ENCODE results near the gene CHMP4B.

Gene CHMP4B

DNA sequence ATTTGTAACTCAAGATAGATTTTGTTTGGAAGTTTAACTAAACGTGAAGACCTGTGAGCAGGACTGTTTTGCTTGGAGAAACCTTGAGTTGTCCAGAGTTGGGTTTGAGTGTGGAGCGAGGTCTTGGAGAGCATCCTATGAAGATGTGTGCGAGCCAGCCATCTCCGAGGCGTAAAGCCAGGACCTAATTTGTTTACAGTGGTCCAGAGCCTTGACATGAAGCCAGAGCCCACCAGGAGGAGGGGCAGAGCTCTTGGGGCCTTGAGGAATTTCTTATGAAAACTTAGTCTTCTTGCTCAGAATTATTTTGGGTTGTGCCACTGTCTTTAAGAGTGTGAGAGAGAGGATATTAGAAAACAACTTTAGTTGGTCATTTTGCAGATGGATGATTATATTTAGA is 6.3 kb downstream of the CHMP4B start:
- no peak for DNase-seq (ENCODE audit: low read depth in 1 of 2, low spot score in 1 of 2)

DNA sequence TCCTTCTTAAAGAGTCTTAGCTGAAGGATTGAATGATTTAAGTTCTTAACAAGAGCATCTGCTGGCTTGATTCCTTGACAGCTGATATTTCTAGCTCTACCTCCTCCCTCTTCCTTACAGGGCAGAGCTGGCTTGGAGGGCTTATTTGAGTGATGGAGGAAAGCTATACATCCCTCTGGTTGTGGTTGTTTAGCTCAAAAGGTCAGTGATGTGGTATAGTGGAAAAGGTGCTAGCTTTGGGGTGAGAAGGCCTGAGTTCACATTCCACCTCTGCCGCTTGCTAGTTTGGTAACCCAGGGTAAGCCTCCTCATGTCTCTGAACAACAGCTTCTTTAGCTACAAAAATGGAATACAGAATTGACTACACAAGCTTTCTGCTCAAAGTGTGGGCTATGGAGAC is 8.3 kb downstream of the CHMP4B start:
- no peak for DNase-seq (ENCODE audit: low read depth in 1 of 2, low spot score in 1 of 2)

DNA sequence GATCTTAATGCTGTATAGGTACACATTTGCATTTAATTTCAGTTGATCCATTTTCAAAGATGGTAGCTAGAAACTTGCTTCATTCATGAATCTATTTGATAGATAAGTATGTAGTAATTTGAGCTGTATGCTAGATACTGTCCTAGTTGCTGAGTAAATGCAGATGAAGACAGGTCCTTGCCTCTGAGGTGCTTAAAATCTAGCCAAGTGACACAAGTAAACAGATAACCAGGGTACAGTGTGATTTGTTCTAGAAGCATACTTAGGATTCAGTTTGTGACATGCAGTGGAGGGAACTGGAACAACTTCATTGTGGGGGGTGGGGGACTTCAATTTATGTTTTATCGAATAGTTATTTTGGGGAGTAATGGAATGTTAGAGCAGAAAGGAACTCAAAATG is 9.2 kb downstream of the CHMP4B start:
- DNase-seq (ENCODE audit: low read depth in 1 of 2, low spot score in 1 of 2) = no peak

DNA sequence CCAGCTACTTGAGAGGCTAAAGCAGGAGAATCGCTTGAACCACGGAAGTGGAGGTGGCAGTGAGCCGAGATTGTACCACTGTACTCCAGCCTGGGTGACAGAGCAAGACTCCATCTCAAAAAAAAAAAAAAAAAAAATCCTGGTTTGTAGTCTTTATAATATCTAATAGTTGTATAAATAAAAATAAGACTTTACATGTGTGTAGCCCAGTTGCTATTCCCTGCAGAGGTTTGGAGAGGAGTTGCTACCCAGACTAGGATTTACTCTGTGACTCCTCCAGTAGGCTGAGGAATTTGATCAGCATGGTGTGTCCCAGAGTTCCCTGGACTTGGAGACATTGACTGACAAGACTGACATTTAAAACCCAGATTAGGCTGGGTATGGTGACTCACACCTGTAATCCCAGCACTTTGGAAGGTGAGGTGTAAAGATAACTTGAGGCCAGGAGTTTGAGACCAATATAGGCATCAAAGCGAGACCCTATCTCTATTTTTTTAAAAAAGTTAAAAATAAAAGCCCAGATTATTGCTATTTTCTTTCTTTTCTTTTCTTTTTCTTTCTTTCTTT is 10.2 kb downstream of the CHMP4B start:
- no peak for DNase-seq (ENCODE audit: low read depth in 1 of 2, low spot score in 1 of 2)

DNA sequence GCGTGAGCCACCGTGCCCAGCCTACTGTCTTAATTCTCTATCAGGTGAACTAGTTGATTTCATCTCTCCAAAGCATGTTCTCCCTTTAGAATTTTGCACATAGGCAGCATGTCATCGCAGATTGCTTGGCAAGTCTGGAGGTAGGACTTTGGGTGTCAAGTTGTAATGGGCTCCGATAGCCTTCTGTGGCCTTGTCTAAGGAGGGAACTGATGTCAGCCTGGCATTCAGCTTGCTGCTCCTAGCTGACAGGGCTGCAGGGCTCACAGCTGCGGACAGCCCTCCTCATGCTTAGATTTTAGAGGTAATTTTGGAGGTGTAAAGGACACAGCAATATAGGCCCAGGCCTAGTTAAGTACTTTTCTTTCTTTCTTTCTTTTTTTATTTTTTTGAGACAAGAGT is 11.3 kb downstream of the CHMP4B start:
- DNase-seq (ENCODE audit: low read depth in 1 of 2, low spot score in 1 of 2) = no peak

DNA sequence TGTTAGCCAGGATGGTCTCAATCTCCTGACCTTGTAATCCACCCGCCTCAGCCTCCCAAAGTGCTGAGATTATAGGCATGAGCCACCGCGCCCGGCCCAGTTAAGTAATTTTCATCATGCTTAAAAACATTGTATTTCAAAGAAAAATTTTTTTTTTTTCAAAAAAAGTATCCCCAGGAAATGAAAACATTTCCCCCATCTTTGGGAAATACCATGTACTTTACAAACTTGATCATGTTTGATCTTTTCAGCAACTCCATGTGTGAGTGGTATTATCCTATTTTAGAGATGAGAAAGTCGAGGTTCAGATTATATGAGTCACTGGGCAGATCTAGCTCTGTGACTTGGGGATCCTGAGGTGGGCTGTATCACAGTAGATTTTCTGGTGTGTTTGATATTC is 11.8 kb downstream of the CHMP4B start:
- DNase-seq (ENCODE audit: low read depth in 1 of 2, low spot score in 1 of 2) = no peak

DNA sequence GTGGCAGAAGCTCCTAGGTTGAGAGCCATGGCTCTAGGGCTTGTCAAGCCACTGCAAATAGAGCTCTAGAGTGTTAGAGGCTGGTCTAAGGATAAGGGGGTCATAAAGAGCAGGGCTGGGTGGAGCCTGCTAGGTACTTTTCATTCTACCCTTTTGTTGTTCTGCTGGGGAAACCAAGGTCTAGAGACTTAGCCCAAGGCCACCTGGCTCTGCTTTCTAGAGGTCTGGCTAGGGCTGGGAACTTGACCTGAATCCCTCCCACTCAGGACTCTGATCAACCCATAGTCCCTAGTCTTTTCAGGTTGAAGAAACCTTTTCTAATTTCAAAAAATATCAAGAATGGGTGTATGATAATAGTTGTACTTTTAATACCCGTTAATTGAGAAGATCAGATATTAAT is 13.7 kb downstream of the CHMP4B start:
- no peak for DNase-seq (ENCODE audit: low read depth in 1 of 2, low spot score in 1 of 2)

DNA sequence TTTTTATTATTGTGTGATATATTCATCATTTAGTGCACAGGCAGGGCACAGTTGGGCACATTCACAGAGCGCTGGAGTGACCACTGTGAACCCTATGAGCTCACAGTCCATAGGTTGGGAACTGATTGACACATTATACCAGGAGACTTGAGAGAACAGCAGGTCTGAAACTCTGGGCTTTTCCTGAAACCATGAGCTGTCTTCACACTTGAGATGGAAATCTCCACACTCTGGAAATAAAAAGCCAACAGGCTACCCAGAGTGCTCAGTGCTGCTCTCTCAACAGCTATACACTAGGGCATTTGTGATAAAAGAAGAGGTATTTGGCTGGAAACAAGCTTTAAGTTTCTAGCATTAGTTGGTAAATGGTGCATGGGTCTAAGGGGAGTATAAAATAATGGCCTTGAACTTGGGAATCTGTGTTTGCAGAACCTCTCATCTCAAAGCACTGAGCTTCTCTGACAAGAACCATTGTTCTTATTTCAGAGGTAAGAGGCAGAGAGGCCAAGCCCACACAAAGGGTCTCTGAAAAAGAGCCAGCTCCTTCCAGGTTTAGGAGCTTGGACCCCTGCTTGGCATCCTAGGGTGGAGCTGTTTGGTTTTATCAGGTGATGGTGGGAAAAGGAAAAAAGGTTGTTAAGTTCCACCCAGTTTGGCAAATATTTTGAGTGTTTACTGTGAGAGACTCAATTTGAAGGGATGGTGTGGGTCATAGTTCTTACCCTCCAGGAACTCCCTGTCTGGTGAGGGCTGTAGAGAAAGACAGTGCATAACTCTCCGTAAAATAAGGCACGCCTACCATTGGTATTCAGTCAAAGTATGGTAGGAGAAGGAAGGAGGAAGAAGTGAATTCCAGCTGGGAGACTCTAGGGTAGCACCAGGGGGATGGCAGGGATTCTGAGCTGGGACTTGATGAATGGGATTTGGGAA is 14.5 kb downstream of the CHMP4B start:
- DNase-seq (ENCODE audit: low read depth in 1 of 2, low spot score in 1 of 2) = no peak

DNA sequence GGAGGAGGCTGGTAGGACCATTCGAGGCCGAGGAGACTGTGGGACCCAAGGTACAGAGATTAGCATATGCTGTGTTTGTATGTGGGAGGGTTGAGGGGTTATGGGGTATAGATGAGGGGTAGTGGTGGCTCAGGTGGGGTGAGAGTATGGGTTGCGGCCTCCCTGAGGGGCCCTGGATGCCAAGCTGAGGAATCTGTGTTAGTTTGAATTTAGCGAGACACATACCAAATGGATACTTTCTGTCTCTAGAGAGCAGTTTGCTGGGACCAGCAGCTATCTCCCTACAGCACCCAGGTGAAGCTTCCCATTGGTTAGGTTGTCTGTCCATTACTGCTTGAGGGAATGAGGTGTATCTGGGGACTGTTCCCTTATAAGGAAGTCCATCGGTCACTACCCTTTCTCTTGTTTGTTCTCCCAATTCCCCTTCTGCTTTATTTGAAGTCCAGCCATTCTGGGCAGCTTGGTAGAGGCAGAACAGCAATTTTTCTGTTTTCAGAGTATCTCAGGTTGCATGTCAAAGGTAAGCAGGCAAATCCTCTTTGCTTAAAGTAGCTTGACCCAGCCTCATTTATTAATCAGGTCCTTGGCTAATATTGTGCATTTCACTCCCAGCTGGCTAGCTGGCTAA is 15.2 kb downstream of the CHMP4B start:
- DNase-seq (ENCODE audit: low read depth in 1 of 2, low spot score in 1 of 2) = no peak

DNA sequence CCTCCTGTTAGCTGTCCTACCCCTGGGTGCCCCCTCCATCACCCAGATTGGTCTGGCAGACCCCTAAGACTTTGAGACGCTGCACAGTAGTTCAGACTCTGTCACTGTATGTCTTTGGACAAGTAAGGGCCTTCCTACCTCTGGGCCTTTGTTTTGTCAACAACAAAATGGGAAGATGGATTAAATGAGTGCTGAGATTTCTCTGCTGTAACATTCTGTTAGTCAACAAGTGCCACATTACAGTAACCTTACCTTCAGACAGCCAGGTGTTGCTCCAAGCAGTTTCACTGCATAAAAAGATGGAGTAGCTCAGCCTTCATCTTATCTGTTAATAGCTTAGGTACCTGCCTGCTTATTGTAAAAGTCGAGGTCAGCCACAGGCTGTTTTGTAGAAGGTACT is 16.0 kb downstream of the CHMP4B start:
- no peak for DNase-seq (ENCODE audit: low read depth in 1 of 2, low spot score in 1 of 2)

DNA sequence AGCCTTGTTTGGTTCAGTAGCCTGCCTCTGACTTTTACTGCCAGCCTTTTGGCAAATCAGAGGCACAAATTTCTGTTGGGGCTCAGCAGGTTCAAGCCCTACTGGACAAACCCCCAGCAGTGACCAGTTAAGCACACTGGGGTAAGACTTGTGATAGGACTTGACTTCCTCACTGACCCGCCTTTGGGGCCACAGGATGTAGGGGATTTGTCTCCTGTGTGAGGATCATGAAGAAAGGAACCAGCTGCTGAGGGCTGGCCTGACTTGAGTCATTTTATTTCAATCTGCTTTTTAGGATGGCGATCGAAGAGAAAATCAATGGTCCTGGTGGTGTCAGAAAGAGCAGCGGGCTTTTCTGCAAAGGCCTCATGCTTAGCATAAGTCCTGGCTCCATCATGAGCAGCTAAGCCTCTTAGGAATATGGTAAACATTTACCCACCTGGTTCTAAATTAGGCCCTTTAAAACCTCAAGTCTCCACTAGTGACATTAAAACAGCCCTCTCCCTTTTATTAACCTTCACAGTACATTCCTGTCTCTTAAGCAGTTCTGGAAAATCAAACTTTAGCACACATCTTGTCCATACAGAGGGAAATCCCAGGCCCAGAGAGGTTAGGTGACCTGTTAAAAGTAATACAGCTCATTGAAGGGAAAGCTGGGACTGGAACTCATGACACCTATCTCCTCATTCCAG is 16.6 kb downstream of the CHMP4B start:
- DNase-seq (ENCODE audit: low read depth in 1 of 2, low spot score in 1 of 2) = no peak

DNA sequence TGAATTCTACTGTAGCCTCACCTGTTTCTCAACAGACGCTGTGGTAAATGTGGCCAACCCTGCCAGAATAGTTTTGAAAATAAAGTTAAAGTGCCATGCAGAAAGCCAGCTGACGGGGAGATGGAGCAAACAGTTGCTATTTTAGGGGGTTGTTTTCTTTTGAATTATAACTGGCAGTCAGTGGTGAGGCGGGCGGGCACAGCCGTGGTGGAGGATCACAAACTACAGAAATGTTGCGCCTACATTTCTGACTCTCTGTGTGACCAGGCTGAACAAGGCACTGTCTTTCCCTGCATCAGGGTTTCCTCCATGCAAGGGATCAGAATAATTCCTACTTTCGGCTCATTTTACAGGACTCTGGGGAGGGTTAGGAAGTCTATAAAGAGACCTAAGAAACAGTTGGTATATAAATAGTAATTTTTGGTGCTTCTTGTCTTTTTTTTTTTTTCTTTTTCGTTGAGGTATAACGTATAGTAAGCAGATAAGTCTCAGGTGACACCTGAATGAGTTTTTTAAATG is 17.2 kb downstream of the CHMP4B start:
- DNase-seq (ENCODE audit: low read depth in 1 of 2, low spot score in 1 of 2) = no peak

DNA sequence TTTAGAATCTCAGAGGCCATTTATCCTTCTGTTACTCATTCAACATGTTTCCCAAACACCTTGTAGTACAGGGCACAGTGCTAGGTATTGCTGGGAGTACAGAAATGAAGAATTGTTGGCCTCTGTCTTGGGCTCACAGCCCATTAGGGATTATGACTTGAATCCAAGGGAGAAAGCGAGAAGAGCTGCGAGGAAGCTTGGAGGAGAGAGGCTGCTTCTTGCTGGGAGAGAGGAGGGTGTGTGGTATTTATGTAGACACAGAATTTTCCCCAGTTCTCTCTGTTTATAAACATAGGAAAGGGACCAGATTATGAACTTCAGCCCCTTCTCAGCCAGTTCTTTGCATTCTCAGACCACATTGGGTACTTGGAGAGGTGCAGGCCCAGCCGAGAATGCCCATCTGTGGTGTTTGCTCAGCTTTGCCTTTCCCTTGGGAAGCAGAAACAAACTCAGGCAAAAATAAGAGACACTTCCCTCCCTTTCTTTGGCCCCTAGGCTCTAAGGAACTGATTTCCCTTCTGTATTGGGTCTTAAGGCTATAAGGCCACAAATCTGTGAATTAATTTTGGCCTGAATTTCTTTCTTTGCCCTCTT is 17.9 kb downstream of the CHMP4B start:
- DNase-seq (ENCODE audit: low read depth in 1 of 2, low spot score in 1 of 2) = no peak

DNA sequence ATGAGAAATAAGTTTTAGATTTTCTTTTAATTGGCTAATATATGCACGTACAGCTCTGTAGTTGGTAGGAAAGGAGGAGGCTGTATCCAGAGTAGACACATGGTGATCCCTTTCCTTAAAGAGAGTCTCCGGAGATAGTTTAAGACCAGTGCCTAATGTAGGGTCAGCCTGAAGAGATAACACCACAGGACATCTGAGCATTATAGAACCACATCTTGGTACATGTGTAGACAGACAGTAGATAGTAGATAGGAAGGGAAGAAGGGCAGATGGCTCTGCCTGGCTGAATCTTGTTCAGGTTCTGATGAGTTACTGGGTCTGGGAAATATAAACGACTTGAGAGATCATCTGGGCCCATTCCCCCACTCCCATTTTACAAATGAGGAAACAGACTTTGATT is 18.5 kb downstream of the CHMP4B start:
- no peak for DNase-seq (ENCODE audit: low read depth in 1 of 2, low spot score in 1 of 2)

DNA sequence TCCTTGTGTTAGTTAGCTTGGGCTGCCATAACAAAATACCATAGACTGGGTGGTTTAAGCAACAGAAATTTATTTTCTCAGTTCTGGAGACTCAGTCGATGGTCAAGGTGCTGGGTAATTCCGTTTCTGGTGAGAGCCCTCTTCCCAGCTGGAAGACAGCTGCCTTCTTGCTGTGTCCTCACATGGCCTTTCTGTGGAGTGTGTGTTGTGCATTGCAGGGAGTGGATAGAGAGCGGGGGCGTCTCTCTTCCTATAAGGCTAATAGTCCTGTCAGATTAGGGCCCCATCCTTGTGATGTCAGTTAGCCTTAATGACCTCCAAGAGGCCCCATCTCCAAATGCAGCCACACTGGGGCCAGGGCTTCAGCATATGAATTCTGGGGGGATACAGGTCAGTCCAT is 19.2 kb downstream of the CHMP4B start:
- no peak for DNase-seq (ENCODE audit: low read depth in 1 of 2, low spot score in 1 of 2)

DNA sequence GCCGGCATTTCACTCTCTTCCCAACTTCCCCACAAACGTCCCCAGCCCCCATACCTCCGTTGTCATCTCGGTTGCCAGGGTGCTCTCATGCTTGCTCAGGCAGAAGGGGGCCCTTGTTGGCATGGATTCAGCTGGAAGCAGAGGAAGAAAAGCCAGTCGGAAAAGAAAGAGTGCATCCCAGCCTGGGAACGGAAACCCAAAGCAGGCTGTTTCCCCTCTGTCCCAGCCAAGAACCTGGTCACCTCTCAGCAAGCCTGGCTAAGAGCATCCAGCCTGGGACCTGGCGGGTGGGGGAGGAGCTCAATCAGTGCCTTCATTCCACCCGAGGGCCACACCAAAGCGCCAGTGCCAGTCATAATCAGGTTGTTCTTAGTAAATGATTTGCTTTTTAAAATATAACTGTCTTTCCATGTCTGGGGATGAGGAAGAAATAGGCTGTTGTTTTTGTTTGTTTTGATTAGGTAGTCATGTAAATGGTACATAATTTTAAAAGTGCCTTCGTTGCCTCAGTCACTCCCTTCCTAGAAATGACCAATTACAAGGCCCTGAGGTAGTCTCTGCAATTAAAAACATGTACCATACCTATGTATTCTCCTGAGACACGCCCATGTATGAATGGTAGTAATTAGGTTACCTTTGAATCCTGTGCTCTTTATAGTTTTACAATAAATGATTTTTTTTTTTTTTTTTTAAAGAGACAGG is 21.1 kb downstream of the CHMP4B start:
- DNase-seq (ENCODE audit: low read depth in 1 of 2, low spot score in 1 of 2) = no peak

DNA sequence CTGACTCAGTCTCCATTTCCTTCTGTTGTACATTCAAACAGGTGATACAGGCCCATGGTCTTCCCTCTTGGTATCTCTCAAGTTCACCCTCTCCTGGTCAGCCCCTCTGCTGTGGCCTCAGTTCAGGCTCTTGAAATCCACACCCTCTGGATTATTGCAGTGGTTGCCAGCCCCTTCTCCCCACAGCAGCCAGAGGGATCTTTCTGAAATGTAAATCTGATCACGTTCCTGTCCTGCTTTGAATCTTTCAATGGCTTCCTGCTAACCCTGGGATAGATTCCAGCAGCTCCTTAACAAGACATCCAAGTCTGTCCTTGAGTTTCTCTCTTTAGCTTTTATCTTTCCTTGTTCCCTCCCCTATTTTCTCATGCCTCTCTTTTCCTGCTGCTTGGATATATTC is 22.2 kb downstream of the CHMP4B start:
- no peak for DNase-seq (ENCODE audit: low read depth in 1 of 2, low spot score in 1 of 2)

DNA sequence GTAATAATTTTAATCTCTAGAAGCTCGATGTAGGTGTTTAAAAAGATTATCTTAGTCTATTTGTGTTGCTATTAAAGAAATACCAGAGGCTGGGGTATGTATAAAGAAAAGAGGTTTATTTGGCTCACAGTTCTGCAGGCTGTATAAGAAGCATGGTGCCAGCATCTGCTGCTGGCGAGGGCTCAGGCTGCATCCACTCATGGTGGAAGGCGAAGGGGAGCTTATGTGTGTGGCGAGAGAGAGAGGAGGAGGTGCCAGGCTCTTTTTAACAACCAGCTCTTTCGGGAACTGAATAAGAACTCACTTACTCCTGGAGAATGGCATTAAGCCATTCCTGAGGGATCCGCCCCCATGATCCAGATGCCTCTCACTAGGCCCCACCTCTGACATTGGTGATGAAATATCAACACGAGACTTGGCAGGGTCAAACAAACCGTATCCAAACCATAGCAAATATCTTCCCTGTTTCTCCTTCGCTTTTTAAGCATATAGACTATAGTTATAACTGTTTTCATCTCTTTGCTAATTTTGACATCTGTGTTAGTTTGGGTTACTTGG is 24.5 kb downstream of the CHMP4B start:
- DNase-seq (ENCODE audit: low read depth in 1 of 2, low spot score in 1 of 2) = no peak

DNA sequence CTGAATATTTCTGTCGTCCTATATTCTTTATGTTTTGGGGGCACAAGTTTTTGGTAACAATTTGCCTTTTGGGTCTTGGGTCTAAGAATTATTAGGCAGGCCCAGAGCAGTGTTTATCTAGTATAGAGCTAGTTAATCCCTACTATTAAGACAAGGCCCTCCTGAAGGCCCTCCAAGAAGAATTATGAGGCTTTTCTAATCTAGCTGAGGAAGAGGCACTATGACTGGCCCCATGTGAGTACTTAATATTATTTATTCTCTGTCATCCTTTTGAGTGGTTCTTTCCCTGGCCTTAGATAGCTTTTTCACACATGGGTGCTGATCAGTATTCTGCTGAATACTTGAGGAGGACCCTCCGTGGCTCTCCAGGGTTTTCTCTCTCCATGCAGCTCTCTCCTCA is 25.1 kb downstream of the CHMP4B start:
- DNase-seq (ENCODE audit: low read depth in 1 of 2, low spot score in 1 of 2) = no peak

DNA sequence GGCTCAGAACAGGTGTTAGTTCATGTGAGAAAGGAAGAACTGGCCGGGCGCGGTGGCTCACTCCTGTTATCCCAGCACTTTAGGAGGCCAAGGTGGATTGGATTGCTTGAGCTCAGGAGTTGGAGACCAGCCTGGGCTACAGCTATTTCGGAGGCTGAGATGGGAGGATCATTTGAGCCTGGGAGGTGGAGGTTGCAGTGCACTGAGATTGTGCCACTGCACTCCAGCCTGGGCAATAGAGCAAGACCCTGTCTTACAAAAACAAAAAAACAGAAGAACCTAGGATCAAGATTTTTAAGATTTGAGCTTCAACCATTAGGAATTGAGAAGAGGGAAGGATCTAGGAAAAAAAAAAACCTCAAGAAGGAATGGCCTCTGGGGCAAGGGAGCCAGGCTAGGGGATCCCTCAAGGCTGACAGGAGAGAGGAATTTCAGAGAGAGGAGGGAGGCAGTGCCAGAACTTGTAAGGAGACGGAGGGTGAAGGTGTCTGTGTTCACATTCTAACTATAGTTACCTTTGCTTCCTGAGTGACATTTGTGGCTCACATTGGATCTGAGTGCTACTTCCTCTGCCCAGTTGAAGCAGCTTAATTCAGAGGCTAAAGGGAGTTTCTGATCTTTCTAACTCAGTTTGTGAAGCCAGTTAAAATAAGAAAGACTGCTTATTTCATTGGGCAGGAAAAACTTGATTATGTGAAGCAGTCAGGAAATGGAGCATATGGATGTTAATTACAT is 26.1 kb downstream of the CHMP4B start:
- no peak for DNase-seq (ENCODE audit: low read depth in 1 of 2, low spot score in 1 of 2)

Measured in activated T-helper 1 cell treated with anti-CD3 and anti-CD28 coated beads, Interleukin-2, amount 50 U/mL, for 16 hours (primary cell).